SIG-M5 treated with dmso at 0.1 percent for 504 hours (cell line): ENCODE data around the gene DNAJC6.
"Not testable (repeated sequence)": the region's sequence is repeated elsewhere in the genome, so short reads cannot be mapped to it uniquely, and the experiment has no call there.

Experiments used
- DNase-seq: peaks from one replicate; lab custom pipeline; 2025; ENCODE audit not compliant: unreplicated experiment; lab: John Stamatoyannopoulos, UW

Gene DNAJC6

GRCh38 chr1:65309304-65310077 is at the start of gene DNAJC6:
DNAJC6 (plus strand) TSS chr1:65309543; CDS start chr1:65309746, 203 bp downstream.
- peak; percentile 22 for DNase-seq

GRCh38 chr1:65259816-65260215 is 49.5 kb upstream of the DNAJC6 start:
- DNase-seq, result no peak

- peak; percentile 25 for DNase-seq
Measured at GRCh38 chr1:65260851-65261473, 48.4 kb upstream of the DNAJC6 start.

- no peak for DNase-seq
Measured at GRCh38 chr1:65263286-65263685, 46.1 kb upstream of the DNAJC6 start.

GRCh38 chr1:65264197-65264929 is 45.0 kb upstream of the DNAJC6 start:
- no peak for DNase-seq

GRCh38 chr1:65265296-65265650 is 44.1 kb upstream of the DNAJC6 start:
- no peak for DNase-seq

- no peak for DNase-seq
Measured at GRCh38 chr1:65265651-65266351, 43.5 kb upstream of the DNAJC6 start.

- no peak for DNase-seq
Measured at GRCh38 chr1:65266476-65266875, 42.9 kb upstream of the DNAJC6 start.

- DNase-seq, result no peak
Measured at GRCh38 chr1:65267271-65267670, 42.1 kb upstream of the DNAJC6 start.

GRCh38 chr1:65267683-65268082 is 41.7 kb upstream of the DNAJC6 start:
- DNase-seq, result no peak

- no peak for DNase-seq
Measured at GRCh38 chr1:65269612-65270011, 39.7 kb upstream of the DNAJC6 start.

- no peak for DNase-seq
Measured at GRCh38 chr1:65276197-65276939, 33.0 kb upstream of the DNAJC6 start.

- no peak for DNase-seq
Measured at GRCh38 chr1:65277605-65278347, 31.6 kb upstream of the DNAJC6 start.

GRCh38 chr1:65278376-65279069 is 30.8 kb upstream of the DNAJC6 start:
- DNase-seq, result no peak

- DNase-seq, result no peak
Measured at GRCh38 chr1:65279070-65279779, 30.1 kb upstream of the DNAJC6 start.

GRCh38 chr1:65281846-65282245 is 27.5 kb upstream of the DNAJC6 start:
- no peak for DNase-seq

- no peak for DNase-seq
Measured at GRCh38 chr1:65284229-65284628, 25.1 kb upstream of the DNAJC6 start.

- no peak for DNase-seq
Measured at GRCh38 chr1:65289449-65289848, 19.9 kb upstream of the DNAJC6 start.

GRCh38 chr1:65291818-65292217 is 17.5 kb upstream of the DNAJC6 start:
- DNase-seq, result not testable (repeated sequence)
